HG03175 (cell line): ENCODE data around the gene MTMR11.

Experiments used
- ATAC-seq: cut with Tn5 transposase; IDR thresholded peaks from one replicate; pipeline ENCODE4 v1.9.1; 2021; ENCODE audit warnings: mild to moderate bottlenecking, moderate library complexity; ENCODE audit not compliant: unreplicated experiment

The MTMR11 gene

GRCh38 chr1:149936992-149937705 lies 470 bp upstream of the MTMR11 start:
- ATAC-seq: no peak

- ATAC-seq: no peak
Measured at GRCh38 chr1:149934356-149934755, 2.3 kb downstream of the MTMR11 start.

GRCh38 chr1:149933208-149933607 lies 3.5 kb downstream of the MTMR11 start:
- ATAC-seq: no peak

GRCh38 chr1:149932474-149932873 lies 4.2 kb downstream of the MTMR11 start:
- ATAC-seq: no peak

DNA sequence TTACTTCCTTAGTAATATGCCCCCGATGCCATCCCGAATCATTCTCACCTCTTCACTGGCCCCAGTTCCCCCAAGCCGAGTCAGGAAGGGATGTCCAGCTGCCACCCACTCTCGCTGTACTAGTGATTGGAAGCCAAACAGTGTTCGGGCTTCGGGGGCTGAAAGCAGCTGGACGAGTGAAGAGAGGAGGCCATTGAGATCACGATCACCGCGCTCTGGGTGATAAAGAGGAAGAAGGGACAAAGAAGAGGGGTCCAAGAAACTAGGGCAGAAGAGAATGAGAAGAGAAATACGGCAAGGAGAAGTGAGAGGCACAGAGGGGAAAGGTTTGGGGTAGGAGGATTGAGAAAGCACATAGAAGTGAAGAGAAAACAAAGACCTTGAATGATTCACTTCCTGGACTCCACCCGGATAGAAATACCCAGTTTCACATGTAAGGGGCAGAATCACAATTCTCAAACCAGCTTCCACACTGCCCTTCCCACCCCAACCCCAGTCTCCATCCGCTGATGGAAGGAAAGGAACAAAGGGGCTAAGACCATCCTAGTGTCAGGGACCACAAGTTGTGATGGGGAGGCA lies 5.4 kb downstream of the MTMR11 start:
- no peak for ATAC-seq

GRCh38 chr1:149929856-149930255 lies 6.8 kb downstream of the MTMR11 start:
- ATAC-seq: no peak

GRCh38 chr1:149928401-149928724 lies 8.3 kb downstream of the MTMR11 start:
- no peak for ATAC-seq

DNA sequence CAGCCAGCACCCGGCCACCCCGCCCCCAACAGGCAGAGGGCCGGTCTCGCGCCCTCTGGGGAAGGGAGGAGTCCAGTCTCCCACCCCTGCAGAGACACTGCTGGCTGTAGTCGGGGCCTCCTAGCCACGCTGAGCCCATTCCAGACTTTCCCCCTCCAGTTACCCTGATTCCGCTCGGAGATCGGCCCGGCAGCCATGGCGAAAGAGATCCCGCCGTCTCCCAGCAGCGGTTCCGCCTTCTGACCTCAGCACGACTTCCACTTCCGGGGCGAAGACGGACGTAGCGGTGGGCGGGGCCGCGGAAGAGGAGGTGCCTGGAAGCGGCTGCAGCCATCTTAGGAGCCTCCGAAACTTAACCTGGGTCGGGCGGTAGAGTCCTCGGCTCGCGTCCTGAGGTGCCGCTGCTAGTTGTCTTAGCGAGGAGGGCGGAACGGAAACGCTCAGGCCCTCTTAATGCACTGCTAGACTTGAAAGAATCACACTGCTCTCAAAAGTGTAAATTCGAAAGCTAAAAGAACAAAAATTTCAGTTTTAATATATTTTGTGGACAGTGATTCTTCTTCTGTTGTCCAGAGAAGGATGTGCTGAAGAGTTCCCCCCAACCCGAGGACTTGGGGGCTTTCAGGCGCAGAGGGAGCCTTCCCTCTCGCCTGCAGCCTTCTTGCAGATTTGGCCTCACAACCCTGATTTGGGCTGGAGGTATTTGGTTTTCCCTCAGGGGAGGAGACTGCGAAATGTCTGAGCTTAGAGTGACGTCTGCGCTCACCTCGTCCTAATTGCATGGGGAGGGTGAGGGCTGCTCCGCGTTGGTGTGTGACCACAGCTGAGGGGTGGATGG lies 8.9 kb downstream of the MTMR11 start, which contains the start of gene SF3B4:
Gene SF3B4 (minus strand): TSS at position 241 of the 838 bp plus-strand sequence. CDS start 44 bp downstream, at position 197.
- peak; percentile 93 for ATAC-seq

GRCh38 chr1:149927056-149927562 lies 9.6 kb downstream of the MTMR11 start:
- no peak for ATAC-seq

DNA sequence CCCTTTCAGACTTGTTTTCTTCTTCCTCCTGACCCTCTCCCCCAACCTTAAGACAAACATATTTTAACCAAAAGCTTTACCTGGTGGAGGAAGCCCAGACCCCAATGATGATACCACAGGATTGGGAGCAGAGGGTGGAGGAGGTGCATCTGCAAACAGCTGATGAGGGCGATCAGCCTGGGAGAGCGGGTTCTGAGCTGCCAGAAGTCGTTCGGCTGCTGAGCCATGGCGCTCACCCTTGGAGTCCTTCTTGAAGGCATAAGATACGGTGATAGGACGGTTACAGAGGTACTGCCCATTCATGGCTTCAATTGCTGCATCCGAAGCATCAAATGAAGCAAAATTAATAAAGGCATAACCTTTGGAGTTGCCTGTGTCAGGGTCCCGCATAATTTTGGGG lies 10.4 kb downstream of the MTMR11 start:
- ATAC-seq: no peak

GRCh38 chr1:149925751-149926150 lies 10.9 kb downstream of the MTMR11 start:
- no peak for ATAC-seq

- no peak for ATAC-seq
Measured at GRCh38 chr1:149925345-149925744, 11.3 kb downstream of the MTMR11 start.

GRCh38 chr1:149923626-149924025 lies 13.1 kb downstream of the MTMR11 start:
- ATAC-seq: no peak

DNA sequence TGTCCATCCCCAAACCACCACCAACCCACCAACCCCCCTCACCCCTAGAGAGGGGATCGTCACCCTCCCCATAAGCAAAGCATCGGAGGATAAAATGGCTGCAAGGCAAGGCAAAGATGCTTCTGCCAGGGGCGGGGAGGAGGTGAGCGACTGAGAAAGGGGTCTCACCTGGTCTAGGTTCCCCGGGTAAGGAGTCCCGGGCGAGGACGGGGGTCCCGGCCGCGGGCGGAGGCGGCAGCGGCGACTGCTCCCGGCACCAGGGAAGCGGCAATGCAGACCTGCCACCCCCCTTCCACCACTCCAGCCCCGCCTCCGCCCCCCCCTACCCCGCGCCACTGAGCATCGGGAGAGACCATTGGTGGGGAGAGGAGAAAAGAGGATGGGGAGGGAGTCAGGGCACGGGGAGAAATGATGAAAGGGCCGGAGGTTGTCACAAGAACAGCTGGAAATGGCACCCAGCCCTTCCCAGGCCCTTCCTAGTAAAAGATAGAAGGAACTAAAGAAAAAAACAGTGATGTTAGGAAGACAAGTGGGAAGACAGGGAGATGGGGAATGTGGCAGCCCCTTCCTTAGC lies 19.0 kb downstream of the MTMR11 start, which contains the start of gene SV2A:
Gene SV2A (minus strand): TSS at position 274 of the 574 bp plus-strand sequence. CDS start 4,004 bp downstream, outside the sequence.
- no peak for ATAC-seq

DNA sequence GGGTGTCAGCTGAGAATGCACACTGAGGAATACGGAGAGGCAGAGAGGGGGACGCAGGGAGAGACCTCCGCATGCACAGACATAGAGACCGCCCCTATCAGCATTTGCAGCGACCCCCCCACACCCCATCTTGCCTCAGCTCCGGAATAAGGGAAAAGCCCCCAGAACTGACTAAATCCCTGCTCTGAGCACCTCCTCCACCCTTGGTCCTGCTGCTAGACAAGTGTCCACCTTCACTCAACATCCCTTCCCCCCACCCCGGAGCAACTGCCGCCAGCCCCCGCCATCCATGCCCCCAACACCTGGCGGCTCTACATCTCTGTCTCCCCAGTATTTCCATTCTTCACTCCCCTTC lies 19.8 kb downstream of the MTMR11 start:
- ATAC-seq: no peak

GRCh38 chr1:149916193-149916897 lies 20.3 kb downstream of the MTMR11 start:
- ATAC-seq: no peak

- no peak for ATAC-seq
Measured at GRCh38 chr1:149915429-149916192, 21.1 kb downstream of the MTMR11 start.

GRCh38 chr1:149914545-149914944 lies 22.1 kb downstream of the MTMR11 start:
- ATAC-seq: no peak

GRCh38 chr1:149906570-149907075 lies 30.1 kb downstream of the MTMR11 start:
- no peak for ATAC-seq
